ENCODE data around the gene STPG1.

Gene STPG1

DNA sequence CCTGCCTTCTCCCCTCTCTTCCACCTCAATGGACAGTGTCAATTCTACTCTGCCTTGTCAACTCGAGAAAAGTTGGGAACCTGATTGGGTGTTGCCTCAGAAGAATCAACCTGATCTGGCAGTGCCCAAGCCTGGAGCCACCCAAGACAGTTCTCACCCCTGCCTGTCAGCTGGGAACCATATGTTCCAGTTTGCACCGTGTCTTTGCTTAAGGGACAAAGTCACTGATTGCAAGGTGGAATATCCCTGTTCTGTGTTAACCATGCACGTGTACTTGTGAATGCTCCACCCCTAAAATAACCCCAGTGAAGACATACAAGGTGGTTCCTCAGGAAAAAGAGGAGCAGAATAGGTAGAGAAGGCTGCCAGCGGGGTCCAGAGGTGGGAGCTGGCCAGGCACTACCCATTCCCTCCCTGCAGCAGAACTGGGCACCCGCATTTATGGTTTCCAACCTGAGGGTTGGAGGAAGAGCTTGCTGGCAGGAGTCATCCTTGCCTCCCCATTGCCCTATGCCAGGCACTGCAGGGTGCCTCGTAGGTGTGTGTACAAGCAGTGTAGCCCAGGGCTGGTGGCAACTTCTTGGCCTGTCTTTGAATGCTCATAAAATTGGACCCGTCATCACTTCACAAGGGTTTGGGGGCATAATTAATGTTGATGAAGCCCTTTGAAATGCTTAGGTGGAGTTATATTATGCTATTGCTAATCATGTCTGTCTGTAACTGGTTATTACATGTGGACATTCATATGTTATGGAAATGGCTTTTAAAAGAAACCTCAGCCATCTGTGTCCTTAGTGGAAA is 13.4 kb upstream of the STPG1 start:
- FAIRE-seq (no peak), DNase-seq (ENCODE audit: insufficient read length, low spot score) (no peak)

DNA sequence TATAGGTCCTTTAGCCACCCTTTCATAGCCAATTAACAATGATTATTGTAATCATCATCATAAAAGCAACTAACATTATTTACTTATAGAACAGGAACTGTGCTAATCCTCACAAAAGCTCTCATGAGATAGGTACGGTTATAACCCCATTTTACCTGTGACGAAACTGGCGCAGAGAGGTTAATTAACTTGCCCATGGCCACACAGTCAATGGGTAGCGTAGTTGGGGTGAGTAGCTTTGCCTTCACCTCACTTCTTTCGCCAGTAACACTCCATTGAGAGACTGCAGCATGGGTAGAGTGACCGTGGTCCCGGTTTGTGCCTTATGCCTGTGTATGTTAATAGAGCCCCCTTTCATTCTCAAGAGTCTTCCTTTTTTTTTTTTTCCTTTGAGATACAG is 12.3 kb upstream of the STPG1 start:
- FAIRE-seq (no peak), DNase-seq (ENCODE audit: insufficient read length, low spot score) (no peak)

DNA sequence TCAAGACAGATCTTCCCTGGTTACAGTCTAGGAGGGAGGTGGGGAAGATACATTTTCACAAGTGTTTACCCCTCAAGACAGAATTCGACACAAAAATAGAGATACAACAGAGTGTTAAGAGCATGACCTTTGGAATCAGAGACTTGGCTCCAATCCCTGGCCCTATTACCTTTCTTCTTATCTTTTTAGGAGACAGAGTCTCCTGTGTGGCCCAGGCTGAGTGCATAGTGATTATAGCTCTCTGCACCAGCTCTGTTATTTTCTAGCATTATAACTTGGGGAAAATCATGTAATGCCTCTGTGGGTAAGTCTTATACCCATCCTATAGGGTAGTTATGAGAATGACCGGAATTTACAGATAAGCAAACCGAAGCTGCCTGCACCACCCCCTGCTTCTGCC is 11.9 kb upstream of the STPG1 start:
- DNase-seq (ENCODE audit: insufficient read length, low spot score) (no peak), FAIRE-seq (no peak)

DNA sequence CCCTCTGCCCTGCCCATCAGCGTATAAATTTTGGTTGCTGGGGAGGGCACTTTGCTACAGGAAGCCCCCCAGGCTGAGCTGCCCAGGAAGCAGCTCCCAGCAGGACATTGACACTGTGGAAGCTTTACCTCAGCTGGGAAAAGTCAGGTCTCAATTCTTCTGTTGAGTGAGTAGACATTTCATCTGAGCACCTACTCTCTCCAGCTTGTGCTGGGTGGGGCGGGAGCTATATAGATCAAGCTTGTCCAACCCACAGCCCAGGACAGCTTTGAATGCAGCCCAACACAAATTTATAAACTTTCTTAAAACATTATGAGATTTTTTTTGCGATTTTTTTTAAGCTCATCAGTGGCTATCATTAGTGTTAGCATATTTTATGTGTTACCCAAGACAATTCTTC is 11.4 kb upstream of the STPG1 start:
- no peak for DNase-seq (ENCODE audit: insufficient read length, low spot score)
- FAIRE-seq, result no peak

DNA sequence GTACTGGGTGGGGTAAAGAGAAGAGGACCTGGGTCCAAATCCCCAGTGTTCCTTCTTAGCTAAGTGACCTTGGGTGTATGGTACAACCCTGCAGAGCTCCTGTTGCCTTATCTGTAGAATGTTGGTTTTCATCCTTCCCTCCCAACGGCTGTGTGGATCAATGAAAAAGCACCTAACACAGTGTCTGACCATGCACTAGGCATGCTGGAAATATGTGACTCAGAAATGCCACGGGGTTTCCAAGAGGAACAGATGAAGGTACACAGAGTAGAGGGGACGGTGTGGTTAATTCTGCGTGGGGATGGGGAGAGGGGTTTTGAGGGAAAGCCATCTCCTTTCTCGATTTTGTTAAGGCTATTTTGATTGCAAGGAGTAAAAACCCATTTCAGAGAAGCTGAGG is 10.6 kb upstream of the STPG1 start:
- FAIRE-seq (no peak), DNase-seq (ENCODE audit: insufficient read length, low spot score) (no peak)

DNA sequence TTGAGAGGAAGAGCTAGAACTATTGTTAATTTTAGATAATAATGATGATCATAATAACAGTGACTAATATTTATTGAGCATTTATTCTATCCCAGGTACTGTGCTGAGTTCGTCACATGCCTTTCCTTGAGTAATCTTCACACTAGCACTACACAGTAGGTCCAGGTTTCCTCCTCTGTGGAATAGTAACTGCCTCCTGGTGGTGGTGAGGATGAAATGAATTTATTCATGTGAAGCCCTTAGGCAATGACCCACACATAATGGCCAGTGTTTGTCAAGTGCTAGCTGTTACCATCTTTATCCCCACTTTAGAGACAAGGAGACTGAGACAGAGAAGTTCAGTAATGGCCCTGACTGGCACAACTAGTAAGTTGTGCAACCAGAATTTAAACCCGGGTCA is 7.9 kb upstream of the STPG1 start:
- DNase-seq (ENCODE audit: insufficient read length, low spot score), result no peak
- FAIRE-seq, result no peak

DNA sequence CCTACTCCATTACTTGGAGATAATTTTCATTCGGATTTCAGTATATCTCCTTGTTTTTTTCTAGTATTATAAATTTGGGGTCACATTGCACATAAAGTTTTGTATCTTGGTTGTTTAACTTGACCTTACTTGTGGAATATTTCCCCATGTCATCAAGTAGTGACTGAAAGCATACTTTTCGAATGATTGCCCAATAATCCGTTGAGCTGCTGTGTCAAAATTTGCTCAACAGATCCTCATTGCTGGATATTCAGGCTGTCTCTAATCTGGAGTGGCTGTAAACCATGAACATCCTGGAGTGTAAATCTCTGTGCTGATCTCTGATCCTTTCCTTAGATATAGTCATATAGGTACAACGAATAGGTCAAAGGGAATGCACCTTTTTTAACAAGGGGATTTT is 7.0 kb upstream of the STPG1 start:
- FAIRE-seq (no peak), DNase-seq (ENCODE audit: insufficient read length, low spot score) (no peak)

DNA sequence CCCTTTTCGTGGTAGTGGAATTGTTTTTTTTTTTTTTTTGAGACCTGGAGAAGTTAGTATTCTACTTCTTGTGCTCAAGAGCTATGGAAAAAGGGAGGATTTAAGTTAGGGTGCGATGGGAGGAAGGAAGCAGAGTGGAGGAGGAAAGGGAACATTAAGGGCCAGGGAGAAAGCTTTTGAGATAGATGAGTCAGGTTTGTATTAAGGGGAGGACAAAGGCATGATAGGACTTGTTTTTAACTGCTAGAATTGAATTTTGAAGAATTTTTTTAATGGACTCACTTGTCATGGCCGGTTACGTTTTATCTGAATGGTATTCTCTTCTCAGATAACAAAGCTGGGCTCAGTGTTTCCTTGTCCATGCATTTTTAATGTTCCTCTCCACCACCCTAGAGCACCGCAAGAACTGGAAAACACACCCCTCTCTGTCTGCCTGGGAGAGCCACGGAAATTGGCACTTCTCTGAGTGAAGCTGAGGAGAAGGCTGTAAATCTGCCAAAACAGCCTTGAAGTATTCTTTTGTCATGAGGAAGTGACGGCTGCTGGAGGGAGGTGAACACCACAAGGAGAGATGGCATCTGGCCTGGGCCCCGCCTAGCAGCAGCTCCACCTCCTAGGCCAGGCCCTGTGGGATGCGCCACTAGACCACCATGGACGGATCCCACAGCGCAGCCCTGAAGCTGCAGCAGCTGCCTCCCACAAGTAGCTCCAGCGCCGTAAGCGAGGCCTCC is 5.5 kb upstream of the STPG1 start:
- peak; percentile 59 for DNase-seq (ENCODE audit: insufficient read length, low spot score)
- no peak for FAIRE-seq

DNA sequence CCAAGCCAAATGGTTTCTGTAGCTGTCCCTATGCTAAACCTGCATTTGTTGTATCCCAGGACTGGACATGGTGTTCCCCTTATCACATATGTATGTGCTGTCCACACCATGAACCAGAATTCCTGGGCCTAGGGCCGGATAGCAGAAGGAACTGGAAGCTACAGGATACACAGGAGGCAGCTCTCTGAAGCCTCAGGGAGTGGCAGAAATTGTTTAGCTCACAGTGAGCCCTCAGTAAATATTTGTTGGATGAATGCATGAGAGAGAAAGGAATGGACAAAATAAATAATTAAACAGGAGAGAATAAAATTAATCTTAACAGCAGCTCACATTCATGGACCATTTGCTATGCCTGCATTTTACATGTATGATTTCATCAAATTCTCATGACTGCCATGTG is 4.1 kb upstream of the STPG1 start:
- no peak for DNase-seq (ENCODE audit: insufficient read length, low spot score)
- no peak for FAIRE-seq

DNA sequence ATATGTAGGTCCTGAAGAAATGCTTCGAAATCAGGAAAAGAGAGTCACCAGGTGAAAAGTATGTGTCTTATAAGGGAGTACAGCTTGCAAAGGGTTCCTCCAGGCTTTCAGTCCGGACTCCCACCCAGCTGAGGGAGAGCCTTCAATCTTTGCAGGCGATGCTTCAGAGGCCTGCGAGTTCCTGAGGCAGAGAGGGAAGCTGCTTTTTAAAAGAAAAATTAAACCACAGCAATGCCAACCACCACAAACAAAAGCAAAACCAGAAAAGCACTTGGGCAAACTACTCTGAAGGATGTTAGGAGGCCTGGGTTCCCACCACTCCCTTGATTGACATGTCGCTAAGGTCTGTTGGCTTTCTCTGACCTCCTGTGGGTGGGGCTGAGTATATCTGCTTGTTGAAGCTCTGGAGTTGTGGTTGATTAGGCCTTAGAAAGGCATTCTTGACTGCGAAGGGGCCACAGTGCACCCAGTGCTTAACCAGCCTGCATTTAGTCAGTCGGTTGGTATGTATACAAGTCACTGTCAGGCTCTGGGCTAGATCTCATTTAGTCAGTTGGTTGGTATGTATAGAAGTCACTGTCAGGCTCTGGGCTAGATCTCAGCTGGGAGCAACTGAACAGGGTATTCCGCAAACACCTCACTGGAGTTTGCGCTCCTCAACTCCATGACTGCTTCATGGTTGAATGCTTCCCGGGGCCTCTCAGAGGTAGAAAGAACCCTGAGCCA is 3.2 kb upstream of the STPG1 start:
- DNase-seq (ENCODE audit: insufficient read length, low spot score) (peak; percentile 45), FAIRE-seq (no peak)

DNA sequence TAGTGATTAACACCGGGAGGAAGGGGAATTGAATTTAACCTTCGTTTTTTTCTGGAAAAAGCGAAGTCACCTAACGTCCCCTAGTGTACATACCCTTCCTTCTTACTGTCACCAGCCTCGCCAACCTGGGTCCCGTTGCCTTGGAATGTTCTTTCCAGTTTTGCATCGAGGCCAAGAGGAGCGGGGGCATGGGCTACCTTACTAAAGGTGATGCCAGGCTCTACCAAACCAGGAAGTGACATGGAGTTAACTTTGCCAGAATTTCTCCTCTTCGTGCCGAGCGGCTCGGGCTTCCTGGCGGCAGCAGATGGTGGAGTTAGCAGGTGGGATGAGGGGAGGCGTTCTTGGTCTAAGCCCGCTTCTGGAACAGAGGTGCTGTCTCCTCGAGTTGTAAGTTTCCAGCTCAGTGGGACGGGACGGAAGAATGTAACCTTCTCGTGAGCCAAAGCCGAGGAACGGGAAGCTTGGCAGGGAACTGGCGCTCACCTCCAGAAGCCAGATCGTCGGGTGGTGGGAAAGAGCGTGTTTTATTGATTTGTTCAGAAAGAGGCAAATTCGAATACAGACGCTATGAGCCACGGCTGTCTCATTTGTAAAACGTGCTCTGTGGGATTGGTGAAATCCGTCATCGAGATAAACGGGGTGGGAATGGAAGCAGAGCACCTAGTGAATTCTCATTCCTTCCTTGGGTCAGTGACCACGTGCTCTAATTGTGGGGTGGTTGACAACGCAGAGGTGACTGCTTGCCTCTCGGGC is 2.5 kb upstream of the STPG1 start:
- DNase-seq (ENCODE audit: insufficient read length, low spot score) (no peak), FAIRE-seq (no peak)

DNA sequence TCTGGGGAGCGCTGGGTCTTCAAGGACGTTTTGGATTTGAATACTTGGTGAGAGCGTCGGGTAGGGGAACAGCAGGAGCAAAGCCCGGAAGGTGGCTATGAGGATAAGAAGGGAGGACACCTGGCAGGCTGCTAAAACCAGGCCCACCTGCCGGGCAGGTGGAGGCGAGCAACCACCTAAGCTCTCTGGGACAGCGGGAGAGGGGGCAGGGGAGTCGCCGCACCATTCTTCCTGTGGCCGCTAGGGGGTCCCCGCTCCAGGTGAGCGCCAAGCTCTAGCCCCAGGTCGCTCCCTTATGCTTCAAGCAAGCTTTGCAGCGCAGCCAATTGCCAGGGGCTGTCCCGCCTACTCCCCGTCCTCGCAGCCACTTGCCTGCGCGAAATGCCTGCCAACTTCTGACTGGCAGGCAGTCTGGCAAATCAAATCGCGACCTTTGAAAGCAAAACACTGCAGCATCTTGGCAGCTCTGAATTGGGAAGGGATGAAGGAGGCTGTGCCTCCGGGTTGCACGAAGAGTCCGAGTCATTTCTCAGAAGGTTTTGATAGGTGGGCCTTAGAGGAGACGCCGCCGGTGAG is 1.8 kb upstream of the STPG1 start, which contains the start of gene NIPAL3:
NIPAL3 (plus strand) TSS at position 469 of the 576 bp plus-strand sequence. CDS start 3,746 bp downstream, outside the sequence.
- DNase-seq (ENCODE audit: insufficient read length, low spot score) (peak; percentile 90), FAIRE-seq (peak; percentile 58)

DNA sequence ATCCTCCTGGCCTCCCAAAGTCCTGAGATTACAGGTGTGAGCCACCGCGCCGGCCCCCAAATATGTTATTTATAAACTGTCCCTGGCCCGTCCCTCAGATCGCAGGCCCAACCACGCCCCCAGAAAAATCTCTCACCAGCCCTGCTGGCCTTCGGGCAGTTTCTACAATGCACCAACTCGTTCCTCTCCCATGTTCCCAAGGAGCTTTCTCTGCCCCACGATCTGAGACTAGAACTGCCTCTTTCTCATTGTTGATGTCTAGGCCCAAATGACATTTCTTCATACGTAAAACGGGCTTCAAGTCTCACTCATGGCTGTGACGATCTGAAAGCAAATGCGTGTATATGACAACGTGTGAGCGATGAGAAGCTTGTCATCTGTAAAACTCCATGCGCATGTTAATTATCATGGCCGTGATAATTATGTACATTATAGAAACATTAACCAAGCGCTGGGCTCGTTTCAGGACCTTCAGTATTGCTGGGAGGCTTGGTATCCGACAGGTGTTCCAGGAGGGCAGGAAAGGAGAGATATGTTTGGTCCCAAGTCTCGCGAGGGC is 1.3 kb upstream of the STPG1 start:
- DNase-seq (ENCODE audit: insufficient read length, low spot score), result no peak
- FAIRE-seq, result no peak

DNA sequence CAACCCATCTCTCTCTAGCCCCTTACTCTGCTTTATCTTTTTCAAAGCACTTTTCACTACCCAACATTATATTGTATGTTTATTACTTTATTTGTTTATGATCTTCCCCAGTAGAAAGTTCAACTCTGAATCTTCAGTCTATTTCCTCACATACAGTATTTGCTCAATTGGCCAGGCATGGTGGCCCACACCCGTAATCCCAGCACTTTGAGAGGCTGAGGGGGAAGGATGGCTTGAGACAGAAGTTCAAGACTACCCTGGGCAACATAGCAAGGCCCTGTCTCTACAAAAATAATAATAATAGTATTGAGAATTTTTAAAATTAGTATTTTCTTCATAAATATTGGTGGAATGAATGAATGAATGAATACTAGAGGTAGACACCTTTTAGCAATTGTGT is 1.2 kb downstream of the STPG1 start:
- no peak for DNase-seq (ENCODE audit: insufficient read length, low spot score)
- FAIRE-seq, result no peak

DNA sequence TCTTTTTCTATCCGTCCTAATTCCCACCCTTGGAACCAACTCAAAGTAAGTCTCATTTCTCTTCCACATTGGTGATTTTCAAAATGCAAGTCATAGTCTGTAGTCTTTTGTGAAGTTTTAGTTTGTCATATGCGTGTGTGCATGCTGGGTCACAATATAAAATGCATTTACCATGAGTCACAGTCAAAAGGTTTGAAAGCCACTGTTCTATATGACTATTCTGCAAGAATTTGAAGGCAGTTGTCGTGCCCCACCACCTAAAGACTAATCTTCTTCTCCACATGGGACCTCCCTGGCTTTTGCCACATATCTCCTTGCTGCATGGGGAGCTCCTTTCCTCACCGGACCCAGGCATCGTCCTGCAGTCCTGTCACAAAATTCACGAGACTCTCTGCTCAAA is 1.6 kb downstream of the STPG1 start:
- FAIRE-seq (no peak), DNase-seq (ENCODE audit: insufficient read length, low spot score) (no peak)

DNA sequence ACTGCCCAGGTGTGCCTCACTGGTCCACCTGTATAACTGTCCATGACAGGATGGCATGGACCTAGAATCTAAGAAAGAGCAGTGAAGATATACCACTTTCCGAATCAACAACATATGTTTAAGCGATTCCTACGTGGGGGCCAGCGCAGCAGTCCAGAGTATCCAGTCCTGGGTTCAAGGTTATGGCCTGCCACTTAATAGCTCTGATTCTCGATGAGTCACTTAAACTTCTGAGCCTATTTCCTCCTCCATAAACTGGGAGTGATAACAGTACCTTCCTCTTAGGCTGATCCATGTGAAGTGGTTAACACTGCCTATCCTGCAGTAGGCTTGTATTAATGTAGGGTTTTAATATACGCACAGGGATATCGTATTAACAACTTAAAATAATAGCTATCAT is 2.8 kb downstream of the STPG1 start:
- DNase-seq (ENCODE audit: insufficient read length, low spot score) (no peak), FAIRE-seq (no peak)

DNA sequence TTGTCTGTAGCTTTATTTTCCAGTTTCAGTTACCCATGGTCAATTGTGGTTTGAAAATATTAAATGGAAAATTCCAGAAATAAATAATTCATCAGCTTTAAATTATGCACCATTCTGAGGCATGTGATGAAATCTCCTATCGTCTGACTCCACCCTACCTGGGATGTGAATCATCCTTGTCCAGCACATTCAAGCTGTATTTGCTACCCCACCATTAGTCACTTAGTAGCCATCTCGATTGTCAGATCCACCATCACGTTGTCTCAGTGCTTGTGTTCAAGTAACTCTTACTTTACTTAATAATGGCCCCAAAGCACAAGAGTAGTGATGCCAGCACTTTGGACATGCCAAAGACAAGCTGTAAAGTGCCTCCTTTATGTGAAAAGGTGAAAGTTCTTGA is 4.0 kb downstream of the STPG1 start:
- DNase-seq (ENCODE audit: insufficient read length, low spot score), result no peak

DNA sequence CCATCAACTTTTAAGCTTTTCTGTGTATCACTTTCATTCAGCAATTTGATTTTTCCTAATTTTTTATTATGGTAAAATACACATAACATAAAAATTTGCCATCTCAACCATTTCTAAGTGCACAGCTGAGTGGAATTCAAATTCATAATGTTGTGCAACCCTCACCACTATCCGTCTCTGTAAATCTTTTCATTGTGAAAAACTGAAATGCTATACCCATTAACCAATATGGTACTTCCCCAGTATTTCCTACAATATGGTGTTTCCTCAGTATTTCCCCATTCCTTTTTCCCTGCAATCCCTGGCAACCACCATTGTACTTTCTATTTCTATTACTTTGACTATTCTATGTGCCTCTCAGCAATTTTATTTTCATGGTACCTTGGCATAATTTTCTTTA is 6.8 kb downstream of the STPG1 start:
- FAIRE-seq (no peak), DNase-seq (ENCODE audit: insufficient read length, low spot score) (no peak)

More for the DNA sequence above, 4.0 kb downstream of the STPG1 start:
- peak; percentile 73 for FAIRE-seq

DNA sequence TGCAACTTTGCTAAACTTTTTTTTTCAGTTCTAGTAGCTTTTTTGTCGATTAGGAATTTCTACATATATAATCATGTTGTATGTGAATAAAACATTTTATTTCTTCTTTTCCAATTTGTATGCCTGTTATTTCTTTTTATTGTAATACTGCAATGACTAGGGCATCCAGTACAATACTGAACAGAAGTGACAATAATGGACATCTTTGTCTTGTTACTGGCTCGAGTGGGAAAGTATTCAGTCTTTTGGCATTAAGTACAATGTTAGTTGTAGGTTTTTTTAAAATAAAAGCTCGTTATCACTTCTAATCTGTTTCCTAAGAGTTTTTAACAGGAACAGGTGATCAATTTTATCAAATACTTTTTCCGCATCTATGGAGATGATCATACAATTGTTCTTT is 9.8 kb downstream of the STPG1 start:
- FAIRE-seq, result no peak

DNA sequence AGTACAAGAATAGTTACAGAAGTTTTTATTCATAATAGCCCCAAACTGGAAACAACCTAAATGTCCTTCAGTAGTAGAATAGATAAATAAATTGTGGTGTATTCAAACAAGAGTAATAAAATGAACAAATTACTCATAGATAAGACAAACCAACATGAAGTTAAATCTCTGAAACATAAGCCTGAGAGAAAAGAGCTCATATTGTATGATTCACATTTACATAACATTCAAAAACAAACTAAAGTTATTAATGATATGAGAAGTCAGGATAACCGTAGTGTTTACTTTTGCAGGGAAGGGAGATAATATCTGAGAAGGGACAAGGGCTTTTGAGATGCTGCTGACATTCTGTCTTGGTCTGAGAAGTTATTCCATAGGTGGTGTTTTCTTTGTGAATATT is 13.5 kb downstream of the STPG1 start:
- DNase-seq (ENCODE audit: insufficient read length, low spot score) (no peak), FAIRE-seq (no peak)

More for the DNA sequence above, 9.8 kb downstream of the STPG1 start:
- no peak for DNase-seq (ENCODE audit: insufficient read length, low spot score)
